HG03159 (cell line): ENCODE results near the gene CFAP206.
A peak's percentile ranks its signal among the peaks of the same experiment; 100 is the strongest.
"Not testable (repeated sequence)": the region's sequence is repeated elsewhere in the genome, so short reads cannot be mapped to it uniquely, and the experiment has no call there.

Experiments
- ATAC-seq: cut with Tn5 transposase; IDR thresholded peaks from one replicate; pipeline ENCODE4 v1.9.1; 2021; ENCODE audit warnings: mild to moderate bottlenecking, moderate library complexity; ENCODE audit not compliant: unreplicated experiment

The CFAP206 gene

DNA sequence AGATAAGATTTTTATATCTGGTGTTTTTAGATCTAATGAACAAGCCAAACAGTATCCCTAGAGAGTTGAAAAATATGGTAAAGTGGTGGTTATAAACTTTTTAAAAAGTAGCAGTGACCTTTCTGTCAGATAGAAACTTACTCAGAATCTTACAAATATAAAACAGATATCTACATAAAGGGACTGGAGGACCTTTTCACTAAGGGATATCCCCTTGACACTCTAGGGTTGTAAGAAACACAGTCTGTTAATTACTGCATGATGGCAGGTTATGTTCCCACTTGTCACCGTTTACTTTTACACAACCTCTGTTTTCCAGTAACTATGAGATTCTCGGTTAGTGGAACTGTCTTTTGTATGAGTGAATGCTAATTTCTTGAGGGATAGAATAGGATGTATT lies 11.5 kb downstream of the CFAP206 start:
- ATAC-seq, result no peak

DNA sequence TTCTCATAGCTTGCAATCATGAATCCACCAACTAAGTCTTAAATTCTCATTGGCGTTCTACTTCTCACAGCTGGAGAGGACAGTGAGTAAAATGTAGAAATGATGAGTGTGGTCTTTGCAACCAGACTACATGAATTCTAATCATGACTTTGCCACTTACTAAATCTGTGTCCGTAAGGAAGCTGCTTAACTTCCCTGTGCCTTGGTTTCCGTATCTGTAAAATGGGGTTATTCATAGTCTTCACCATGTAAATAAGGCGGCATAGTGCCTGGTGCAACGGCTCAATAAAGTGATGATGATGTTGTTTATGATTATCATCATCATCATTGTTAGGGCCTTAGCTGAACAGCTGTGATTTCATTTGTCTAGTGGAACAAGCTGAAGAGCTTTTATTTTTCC lies 12.6 kb downstream of the CFAP206 start:
- no peak for ATAC-seq

DNA sequence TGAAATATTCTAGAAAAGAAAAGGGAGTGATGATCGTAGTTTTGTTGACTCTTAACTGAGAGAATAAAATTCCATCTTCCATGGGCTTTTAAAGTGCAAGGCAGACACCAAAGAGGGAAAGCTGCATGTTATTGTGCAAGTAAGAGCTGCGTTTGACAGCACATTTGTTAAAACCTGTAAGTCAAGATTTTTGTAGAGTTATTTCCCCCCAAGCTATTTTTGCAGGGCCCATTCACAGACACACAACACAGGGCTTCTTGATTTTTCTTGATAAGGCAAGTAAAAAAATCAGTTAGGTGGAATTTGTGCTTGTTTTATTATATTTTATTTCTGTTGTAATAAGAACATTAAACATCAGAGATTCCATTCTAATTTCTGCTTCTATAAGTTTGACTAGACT lies 13.8 kb downstream of the CFAP206 start:
- no peak for ATAC-seq

DNA sequence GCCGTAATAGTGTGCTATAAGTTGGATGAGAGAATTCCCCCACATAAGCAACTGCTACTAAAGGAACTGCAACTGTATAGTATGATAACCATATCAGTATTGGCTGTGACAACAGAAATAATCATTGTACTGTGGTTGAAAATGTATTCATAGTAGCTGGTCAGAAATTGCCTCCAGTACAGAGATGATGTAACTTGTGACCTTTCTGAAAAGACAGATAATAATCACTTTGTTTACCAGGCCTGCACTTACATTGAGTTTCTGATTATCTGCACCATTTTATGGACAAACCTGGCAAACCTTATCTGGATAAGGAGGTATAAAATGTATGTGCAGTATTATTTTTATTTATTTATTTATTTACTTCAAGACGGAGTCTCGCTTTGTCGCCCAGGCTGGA lies 19.0 kb downstream of the CFAP206 start:
- no peak for ATAC-seq

DNA sequence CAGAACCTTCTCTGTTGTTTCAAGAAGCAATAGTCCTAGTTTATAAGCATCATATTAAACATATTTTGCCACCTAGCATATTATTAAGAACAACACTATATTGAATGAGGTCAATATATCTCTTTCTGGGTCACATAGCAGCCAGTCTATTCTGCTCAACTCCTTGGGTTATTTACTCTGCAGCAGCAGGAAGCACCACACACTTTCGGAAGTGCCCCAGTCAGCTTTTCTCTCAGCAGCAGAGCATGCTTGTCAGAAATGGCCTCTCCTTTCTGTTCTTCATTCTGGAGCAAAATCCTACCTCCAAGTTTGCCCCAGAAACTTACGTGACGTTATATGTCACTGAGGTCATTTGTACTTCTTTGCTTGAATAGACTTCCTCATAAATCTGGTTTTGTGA lies 22.7 kb downstream of the CFAP206 start:
- ATAC-seq, result no peak

DNA sequence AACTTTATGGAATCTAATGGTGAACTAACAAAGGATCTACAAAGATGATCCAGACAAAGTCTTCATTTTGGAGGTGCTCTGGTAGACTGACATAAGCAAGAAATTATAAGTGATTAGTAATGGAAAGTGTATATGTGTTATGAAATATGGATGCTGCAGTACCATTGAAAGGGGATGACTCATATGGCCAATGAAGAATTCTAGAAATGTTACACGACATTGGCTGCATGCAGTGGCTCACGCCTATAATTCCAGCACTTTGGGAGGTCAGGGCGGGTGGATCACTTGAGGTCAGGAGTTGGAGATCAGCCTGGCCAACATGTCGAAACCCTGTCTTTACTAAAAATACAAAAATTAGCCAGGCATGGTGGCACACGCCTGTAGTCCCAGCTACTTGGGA lies 23.5 kb downstream of the CFAP206 start:
- ATAC-seq, result no peak

DNA sequence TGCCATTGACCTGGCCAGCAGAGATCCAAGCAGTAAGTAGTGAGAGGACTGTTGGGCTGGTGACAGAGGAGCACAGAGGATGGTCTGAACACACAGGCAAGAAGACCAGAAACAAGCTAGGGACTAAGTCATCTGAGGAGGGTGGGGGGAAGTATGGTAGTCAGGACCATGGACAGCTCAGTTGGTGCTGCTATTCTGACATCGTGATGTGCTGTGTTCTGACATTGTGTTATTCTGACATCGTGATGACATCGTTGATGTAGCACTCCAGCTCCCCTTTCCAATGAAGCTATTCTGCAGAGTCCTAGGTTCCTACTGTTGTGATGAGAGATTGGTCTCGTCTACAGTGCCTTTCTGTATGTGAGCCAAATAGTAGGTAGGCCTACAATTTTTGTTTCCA lies 28.7 kb downstream of the CFAP206 start:
- peak; percentile 67 for ATAC-seq

DNA sequence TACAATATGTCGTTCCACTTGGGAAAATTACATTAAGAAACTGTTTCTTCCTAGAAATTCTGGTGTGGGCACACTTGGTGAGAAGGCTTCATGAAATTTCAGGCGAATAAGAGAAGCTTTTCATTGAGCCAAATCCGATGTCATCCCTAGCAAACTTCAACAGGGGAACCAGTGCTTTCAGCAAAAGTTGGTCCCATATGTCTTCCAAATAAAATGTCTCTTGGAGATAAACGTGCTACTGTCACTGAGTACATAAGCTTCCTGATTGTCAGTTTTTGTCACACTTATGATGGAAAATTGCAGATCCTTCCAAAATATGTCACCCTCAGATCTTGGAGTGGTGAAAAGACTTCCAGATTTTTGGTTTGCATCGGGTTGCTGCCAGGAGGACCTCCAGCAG lies 33.9 kb downstream of the CFAP206 start:
- no peak for ATAC-seq

DNA sequence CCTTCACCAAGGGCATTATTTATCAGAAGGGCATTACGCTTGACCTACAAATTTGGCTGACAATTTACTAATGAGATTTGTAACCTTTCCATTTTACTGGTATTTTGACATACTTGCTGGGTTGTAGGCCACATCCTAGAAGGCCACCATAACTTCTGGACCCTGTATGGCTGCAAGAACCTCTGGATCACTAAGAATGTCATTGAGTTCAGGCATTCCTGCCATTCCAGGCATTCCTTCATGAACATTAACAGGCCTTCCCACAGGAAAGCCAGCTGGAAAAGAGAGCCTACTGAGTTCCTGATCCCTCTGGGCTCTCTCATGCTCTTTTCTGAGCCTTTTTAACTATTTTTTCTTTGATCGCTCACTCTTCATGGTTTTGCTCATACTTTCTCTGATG lies 36.6 kb downstream of the CFAP206 start:
- ATAC-seq, result no peak

DNA sequence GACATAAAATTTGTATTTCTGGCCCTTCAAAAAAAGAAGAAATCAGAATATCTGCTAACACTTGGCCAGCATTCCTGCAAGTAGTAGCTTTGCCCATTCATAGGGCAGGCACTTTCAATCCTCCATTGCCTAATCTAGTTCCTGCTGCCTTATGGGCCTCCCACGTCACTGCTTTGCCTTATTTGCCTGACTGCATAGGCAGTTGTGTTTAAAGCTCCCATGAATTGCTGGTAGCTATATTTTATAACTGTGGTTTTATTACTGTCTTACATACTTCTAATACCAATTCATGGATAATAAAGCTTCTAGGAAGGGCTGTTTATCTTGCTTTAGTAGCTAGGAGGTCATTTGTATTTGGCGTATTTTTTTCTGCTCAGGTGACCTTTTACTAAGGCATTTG lies 57.3 kb downstream of the CFAP206 start:
- no peak for ATAC-seq

DNA sequence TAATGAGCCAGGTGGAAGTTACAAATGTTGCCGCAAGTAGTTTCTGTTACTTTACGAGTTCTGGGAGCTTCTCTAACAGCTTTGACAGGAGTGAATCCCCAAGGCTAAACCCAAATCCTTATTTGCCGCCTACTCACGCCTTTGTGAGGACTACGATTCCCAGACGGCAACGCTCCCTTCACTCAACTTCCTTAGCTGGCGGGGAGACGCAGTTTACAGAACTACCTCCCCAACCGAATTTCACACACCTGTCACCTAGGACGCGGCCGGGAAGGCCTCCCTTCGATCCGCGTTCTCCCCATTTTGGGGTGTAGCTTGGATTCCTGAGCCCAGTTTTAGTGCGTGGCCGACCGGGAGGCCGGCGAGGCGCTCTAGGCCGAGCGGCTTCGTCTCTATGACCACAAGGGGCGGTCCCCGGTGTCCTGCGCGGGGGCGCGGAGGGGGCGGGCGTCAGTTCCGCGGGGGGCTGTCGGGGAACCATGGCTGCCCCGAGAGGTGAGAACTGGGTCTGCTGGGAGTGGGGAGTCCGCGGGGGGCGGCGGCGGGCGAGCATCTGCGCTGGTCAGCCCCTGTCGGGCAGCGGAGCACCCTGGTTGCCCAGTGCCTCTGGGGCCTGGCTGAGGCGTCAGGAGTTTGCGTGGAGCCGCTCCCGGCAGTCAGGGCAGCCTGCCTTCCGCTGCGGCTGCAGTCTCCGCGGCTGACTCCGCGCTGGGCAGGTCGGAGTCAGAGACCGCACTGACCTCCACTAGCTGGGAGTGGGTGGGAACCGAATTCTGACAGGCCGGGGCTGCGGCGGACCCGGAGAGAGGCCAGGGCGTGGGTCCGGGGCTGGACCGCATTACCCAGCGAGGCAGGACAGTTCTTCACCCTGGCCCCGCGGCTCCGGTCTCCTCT lies 65.0 kb downstream of the CFAP206 start, which contains the start of gene SLC35A1:
Gene SLC35A1, plus strand, starts transcription at position 450 of the 894 bp plus-strand sequence. Its CDS starts 30 bp downstream, at position 480.
- peak; percentile 95 for ATAC-seq

DNA sequence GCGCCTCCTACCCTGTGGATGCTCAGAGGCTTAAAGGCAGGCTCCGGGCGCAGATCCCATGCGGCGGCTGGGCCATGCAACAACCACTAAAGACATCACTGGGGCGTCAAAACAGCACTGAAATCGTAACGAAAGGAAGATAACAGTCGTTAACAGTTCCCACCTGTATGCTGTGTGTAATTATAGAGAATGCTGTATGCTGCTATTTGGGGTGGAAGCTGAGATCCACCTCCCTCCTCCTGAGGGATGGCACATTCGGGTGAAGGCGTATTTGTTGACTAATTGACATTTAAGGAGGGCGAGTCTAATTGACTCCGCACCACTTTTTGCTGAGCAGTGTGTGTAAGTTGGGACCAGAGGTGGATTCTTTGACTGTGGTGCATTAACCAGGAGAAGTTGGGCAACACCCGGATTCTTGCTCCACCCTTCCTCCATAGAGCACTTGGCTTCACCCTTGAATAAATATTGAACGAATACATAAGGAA lies 65.7 kb downstream of the CFAP206 start:
- peak; percentile 72 for ATAC-seq

DNA sequence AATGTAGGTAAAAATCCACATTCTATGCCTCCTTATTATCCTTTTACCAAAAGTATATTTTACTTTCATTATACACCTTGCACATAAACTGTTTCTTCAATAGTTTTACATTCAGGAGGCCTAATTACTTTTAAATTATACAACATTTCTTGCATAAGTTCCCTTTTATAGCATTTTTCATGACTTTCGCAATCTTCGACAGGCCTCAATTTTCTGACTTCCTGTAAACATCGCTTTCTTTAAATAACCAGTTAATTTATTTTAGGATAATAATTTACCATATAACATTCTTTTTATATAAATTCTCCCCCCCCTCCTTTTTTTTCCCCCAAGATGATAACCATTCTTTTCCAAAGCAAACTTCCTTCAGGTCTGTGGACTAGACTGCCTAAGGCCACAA lies 74.2 kb downstream of the CFAP206 start:
- no peak for ATAC-seq

DNA sequence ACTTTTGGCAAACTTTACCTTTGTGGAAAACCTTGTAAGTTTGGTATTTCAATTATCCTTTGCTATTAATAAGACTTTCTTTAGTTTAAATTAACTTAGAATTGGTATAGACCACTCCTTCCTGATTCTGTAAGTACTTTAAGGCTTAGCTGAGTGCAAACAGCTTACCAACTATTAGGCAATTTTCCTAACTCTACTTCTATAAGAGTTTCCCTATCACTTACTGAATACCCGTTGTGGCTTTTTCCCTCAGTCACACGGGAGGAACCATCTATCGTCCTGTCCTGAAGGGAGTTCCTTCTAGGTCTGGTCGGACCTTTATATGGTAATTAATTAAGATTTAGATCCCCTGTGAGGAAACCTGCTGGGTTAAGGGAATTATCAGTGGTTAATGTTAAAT lies 74.6 kb downstream of the CFAP206 start:
- no peak for ATAC-seq

DNA sequence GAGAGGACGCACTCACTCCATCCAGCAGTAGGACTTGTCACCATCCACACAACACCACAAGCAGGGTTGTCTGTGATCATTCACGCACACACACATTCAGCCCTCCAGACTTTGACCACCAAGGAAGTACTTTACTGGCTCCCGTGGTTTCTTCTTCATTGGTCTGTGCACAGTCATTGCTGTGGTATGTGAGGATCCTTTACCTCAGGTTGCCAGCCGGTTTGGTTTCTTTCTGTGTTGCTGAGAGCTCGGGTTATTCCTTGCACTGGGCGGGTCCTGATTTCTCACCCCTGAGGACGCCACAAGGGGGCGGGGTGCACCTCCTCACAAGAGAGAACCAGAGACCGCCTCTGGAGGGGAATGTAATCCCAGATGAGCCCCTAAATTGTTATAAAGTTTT lies 76.2 kb downstream of the CFAP206 start:
- no peak for ATAC-seq

DNA sequence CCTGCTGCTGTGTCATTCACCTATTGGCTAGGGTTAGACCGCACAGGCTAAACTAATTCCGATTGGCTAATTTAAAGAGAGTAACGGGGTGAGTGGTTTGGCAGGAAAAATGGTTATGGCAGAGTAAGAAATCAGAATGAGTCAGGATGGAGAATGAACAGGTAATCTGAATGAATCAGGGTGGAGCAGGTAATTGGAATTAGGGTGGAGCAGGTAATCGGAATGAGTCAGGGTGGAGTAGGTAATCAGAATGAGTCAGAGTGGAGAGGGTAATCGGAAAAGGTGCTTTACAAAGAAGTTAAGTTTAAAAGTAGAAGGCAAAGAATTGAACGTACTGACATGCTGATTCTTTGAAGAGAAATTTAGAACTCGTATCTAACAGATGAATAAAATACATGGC lies 76.7 kb downstream of the CFAP206 start:
- no peak for ATAC-seq

DNA sequence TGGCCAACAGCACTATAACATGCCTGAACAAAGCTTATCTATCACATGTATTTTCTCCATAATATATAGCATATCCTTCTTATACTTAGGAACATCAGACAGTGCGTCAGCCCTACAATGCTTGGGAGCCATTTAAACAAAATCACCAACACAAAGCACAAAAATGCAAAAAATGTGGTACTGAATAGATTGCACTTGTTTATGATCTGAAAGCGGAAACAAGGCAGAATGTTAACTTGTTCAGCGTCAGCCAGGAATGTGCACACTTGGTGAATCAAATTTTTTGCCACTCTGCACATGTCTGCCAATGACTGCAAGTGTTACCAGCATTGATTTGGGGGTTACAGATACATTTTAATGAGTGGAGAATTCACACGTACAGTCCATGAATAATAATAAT lies 79.8 kb downstream of the CFAP206 start:
- ATAC-seq, result no peak

DNA sequence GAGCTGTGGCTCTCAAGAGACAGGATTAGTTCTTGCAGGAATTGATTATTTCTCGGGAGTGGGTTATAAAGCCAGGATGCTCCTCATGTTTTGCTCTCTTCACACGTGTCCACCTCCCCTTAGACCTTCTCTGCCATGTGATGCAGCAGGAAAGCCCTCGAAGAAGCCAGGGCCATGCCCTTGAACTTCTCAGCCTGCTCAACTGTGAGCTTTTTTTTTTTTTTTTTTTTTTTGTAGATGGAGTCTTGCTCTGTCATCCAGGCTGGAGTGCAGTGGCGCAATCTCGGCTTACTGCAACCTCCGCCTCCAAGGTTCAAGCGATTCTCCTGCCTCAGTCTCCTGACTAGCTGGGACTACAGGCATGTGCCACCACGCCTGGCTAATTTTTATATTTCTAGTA lies 81.6 kb downstream of the CFAP206 start:
- ATAC-seq, result not testable (repeated sequence)

DNA sequence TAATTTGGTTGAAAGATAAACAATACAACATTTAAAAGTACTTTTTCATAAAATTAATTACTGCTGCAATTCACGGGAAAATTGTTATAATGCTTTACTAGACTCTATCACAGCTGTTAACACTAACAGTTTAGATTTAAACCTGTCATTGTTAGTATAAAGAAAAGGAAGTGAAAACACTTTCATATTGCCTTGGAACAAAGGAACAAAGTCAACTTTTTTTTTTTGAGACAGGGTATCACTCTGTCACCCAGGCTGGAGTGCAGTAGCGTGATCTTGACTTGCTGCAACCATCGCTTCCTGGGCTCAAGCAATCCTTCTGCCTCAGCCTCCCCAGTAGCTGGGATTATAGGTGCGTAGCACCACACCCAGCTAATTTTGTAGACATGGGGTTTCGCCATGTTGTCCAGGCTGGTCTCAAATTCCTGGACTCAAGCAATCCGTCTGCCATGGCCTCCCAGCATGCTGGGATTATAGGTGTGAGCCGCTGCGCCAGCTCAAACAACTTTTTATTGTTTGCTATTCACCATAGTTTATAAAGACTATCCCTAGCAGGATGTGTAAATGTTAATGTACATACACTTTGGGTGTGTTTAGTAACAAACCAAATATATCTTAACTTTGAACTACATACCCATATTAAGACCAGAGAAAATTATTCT lies 87.1 kb downstream of the CFAP206 start:
- peak; percentile 94 for ATAC-seq

DNA sequence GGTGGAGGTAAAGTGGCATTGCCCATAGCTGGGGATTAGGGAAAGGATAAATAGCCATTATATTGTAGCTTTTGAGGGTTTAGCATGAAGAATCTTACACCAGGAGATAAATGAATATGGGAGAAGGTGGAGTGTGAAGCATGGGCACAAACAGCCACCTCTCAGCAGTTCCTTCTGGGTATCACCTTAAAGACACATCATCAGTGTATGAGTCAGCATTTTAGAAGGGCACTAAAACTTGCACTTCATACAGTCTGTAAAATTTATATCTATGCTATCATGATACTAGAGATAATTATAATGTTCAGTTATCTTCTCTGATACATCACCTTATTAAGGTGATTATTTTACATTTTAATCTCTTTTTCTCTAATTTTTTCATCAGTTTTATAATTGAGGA lies 90.3 kb downstream of the CFAP206 start:
- no peak for ATAC-seq

DNA sequence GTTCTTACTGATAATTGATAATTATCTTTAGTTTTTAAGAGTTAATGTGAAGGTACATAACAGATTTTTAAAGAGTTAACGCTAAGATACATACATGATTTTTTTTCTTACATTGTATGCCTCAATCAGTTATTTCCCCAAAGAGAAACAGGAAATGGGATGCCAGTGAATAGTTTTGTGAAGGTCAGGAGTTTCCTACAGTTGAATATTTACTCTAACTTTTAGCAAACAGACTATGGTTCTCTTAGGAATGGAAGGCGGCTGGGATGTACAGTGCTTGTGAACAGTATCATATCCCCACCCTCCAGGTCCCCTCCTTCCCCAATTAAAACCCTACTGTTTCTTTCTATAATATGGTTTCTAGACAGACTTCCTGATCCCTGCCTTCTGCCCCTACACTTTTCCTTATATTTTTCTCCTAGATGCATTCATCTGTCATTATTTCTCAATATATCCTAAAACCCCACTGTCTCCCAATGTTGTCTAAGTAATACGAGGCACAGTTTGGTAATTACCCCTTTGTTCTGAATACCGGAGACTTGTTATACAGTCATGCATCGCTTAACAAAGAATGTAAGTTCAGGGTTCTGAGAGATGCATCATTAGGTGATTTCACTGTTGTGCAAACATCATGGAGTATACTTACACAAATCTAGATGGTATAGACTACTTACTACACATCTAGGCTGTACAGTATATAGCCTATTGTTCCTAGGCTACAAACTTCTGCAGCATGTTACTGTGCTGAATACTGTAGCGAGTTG lies 94.2 kb downstream of the CFAP206 start:
- no peak for ATAC-seq
